ENCODE results near the gene VRK1.
"Not testable (repeated sequence)": the region's sequence is repeated elsewhere in the genome, so short reads cannot be mapped to it uniquely, and the experiment has no call there.

The VRK1 gene

GRCh38 chr14:96754845-96755184 lies 42.4 kb upstream of the VRK1 start:
- DNase-seq (ENCODE audit: extremely low read depth, low read depth), result no peak
- no peak for TF ChIP-seq CTCF (IDR thresholded peaks at IDR 0.05; ENCODE audit: low read depth, low read length)

GRCh38 chr14:96756745-96757144 lies 40.4 kb upstream of the VRK1 start:
- no peak for TF ChIP-seq CTCF (IDR thresholded peaks at IDR 0.05; ENCODE audit: low read depth, low read length)
- DNase-seq (ENCODE audit: extremely low read depth, low read depth), result no peak

GRCh38 chr14:96757456-96757855 lies 39.7 kb upstream of the VRK1 start:
- DNase-seq (ENCODE audit: extremely low read depth, low read depth), result no peak
- no peak for TF ChIP-seq CTCF (IDR thresholded peaks at IDR 0.05; ENCODE audit: low read depth, low read length)

- no peak for DNase-seq (ENCODE audit: extremely low read depth, low read depth)
- TF ChIP-seq CTCF (IDR thresholded peaks at IDR 0.05; ENCODE audit: low read depth, low read length), result no peak
These were observed 36.1 kb upstream of the VRK1 start for GRCh38 chr14:96761066-96761465.

GRCh38 chr14:96762650-96763049 lies 34.5 kb upstream of the VRK1 start:
- TF ChIP-seq CTCF (IDR thresholded peaks at IDR 0.05; ENCODE audit: low read depth, low read length), result no peak
- no peak for DNase-seq (ENCODE audit: extremely low read depth, low read depth)

- no peak for DNase-seq (ENCODE audit: extremely low read depth, low read depth)
- no peak for TF ChIP-seq CTCF (IDR thresholded peaks at IDR 0.05; ENCODE audit: low read depth, low read length)
These were observed 33.2 kb upstream of the VRK1 start for GRCh38 chr14:96764012-96764411.

GRCh38 chr14:96765205-96765604 lies 32.0 kb upstream of the VRK1 start:
- DNase-seq (ENCODE audit: extremely low read depth, low read depth), result not testable (repeated sequence)

- TF ChIP-seq CTCF (IDR thresholded peaks at IDR 0.05; ENCODE audit: low read depth, low read length), result no peak
- DNase-seq (ENCODE audit: extremely low read depth, low read depth), result no peak
These were observed 24.3 kb upstream of the VRK1 start for GRCh38 chr14:96772929-96773328.

All from AG09319 (cell line).